ENCODE data around the gene DTL. TPM values are rescaled to one million over a fixed set of nuclear protein-coding genes. Genes with fewer than 3 reads are reported as not detected.
A peak's percentile ranks its signal among the peaks of the same experiment; 100 is the strongest.

Gene DTL
- total and polyA plus RNA-seq, 2 donors from 2014 or later, result 2.0 TPM; not detected in 1

- TF ChIP-seq CTCF (IDR thresholded peaks at IDR 0.05; ENCODE audit: borderline replicate concordance, extremely low read depth, insufficient read depth), result no peak
- Histone ChIP-seq H3K27ac (ENCODE audit: low read depth in 2 of 2, low read length in 2 of 2) (no peak overlapping the region), H3K9me3 (ENCODE audit: control insufficient read depth in 2 of 3, insufficient read depth in 1 of 3, low read length in 3 of 3) (no peaks in the 10 kb centered on the region), H3K9ac (ENCODE audit: low read length in 3 of 3) (no peak overlapping the region), H3K4me3 (ENCODE audit: low read length in 3 of 3) (no peak overlapping the region), H3K4me1 (ENCODE audit: control insufficient read depth in 2 of 3, insufficient read depth in 2 of 3, low read depth in 1 of 3, low read length in 3 of 3) (no peaks in the 10 kb centered on the region), H3K36me3 (ENCODE audit: control insufficient read depth in 2 of 3, insufficient read depth in 3 of 3, low read length in 3 of 3) (no peaks in the 10 kb centered on the region), H3K27me3 (ENCODE audit: control insufficient read depth, insufficient read depth, low read length) (no peaks in the 10 kb centered on the region)
- no peak for FAIRE-seq
- intact Hi-C loops (cut with DNase I), result no loop called here
- no peak for DNase-seq
Measured at GRCh38 chr1:212125654-212126053, 90.1 kb downstream of the DTL start.

- no peak for FAIRE-seq
- Histone ChIP-seq H3K36me3 (ENCODE audit: control insufficient read depth in 2 of 3, insufficient read depth in 3 of 3, low read length in 3 of 3) (no peaks in the 10 kb centered on the region), H3K4me3 (ENCODE audit: low read length in 3 of 3) (no peak overlapping the region), H3K27me3 (ENCODE audit: control insufficient read depth, insufficient read depth, low read length) (no peaks in the 10 kb centered on the region), H3K9ac (ENCODE audit: low read length in 3 of 3) (no peak overlapping the region), H3K4me1 (ENCODE audit: control insufficient read depth in 2 of 3, insufficient read depth in 2 of 3, low read depth in 1 of 3, low read length in 3 of 3) (no peaks in the 10 kb centered on the region), H3K27ac (ENCODE audit: low read depth in 2 of 2, low read length in 2 of 2) (no peak overlapping the region), H3K9me3 (ENCODE audit: control insufficient read depth in 2 of 3, insufficient read depth in 1 of 3, low read length in 3 of 3) (no peaks in the 10 kb centered on the region)
- no peak for DNase-seq
- no peak for TF ChIP-seq CTCF (IDR thresholded peaks at IDR 0.05; ENCODE audit: borderline replicate concordance, extremely low read depth, insufficient read depth)
- intact Hi-C loops (cut with DNase I), result no loop called here
Measured at GRCh38 chr1:212127221-212127620, 91.7 kb downstream of the DTL start.

GRCh38 chr1:212129781-212130180 is 94.2 kb downstream of the DTL start:
- H3K4me3 ChIP-seq (ENCODE audit: low read length in 3 of 3), result no peak overlapping the region
- H3K36me3 ChIP-seq (ENCODE audit: control insufficient read depth in 2 of 3, insufficient read depth in 3 of 3, low read length in 3 of 3), result no peaks in the 10 kb centered on the region
- intact Hi-C loops (cut with DNase I), result no loop called here
- no peak overlapping the region for H3K27ac ChIP-seq (ENCODE audit: low read depth in 2 of 2, low read length in 2 of 2)
- H3K4me1 ChIP-seq (ENCODE audit: control insufficient read depth in 2 of 3, insufficient read depth in 2 of 3, low read depth in 1 of 3, low read length in 3 of 3), result no peaks in the 10 kb centered on the region
- H3K27me3 ChIP-seq (ENCODE audit: control insufficient read depth, insufficient read depth, low read length), result no peaks in the 10 kb centered on the region
- FAIRE-seq, result no peak
- no peak for TF ChIP-seq CTCF (IDR thresholded peaks at IDR 0.05; ENCODE audit: borderline replicate concordance, extremely low read depth, insufficient read depth)
- no peak overlapping the region for H3K9ac ChIP-seq (ENCODE audit: low read length in 3 of 3)
- DNase-seq, result peak in 1 of 5 donors; percentile 45
- no peaks in the 10 kb centered on the region for H3K9me3 ChIP-seq (ENCODE audit: control insufficient read depth in 2 of 3, insufficient read depth in 1 of 3, low read length in 3 of 3)

- Histone ChIP-seq H3K9me3 (ENCODE audit: control insufficient read depth in 2 of 3, insufficient read depth in 1 of 3, low read length in 3 of 3) (no peaks in the 10 kb centered on the region), H3K9ac (ENCODE audit: low read length in 3 of 3) (no peak overlapping the region), H3K4me3 (ENCODE audit: low read length in 3 of 3) (no peak overlapping the region), H3K27me3 (ENCODE audit: control insufficient read depth, insufficient read depth, low read length) (no peaks in the 10 kb centered on the region), H3K36me3 (ENCODE audit: control insufficient read depth in 2 of 3, insufficient read depth in 3 of 3, low read length in 3 of 3) (no peaks in the 10 kb centered on the region), H3K27ac (ENCODE audit: low read depth in 2 of 2, low read length in 2 of 2) (no peak overlapping the region), H3K4me1 (ENCODE audit: control insufficient read depth in 2 of 3, insufficient read depth in 2 of 3, low read depth in 1 of 3, low read length in 3 of 3) (no peaks in the 10 kb centered on the region)
- no peak for TF ChIP-seq CTCF (IDR thresholded peaks at IDR 0.05; ENCODE audit: borderline replicate concordance, extremely low read depth, insufficient read depth)
- FAIRE-seq (no peak), DNase-seq (no peak)
- intact Hi-C loops (cut with DNase I), result no loop called here
Measured at GRCh38 chr1:212132025-212132424, 96.5 kb downstream of the DTL start.

All from kidney (tissue), 14 donors.